Stimulated activated CD8-positive, alpha-beta memory T cell treated with anti-CD3 and anti-CD28 coated beads, Interleukin-15, amount 100 ng/mL, for 4 hours (primary cell): Measurements from ENCODE around the gene TCN2.
"Not testable (repeated sequence)": the region's sequence is repeated elsewhere in the genome, so short reads cannot be mapped to it uniquely, and the experiment has no call there.

ENCODE experiments used
- DNase-seq, 2 donors: peaks; one replicate each; pipeline ENCODE4 v3.0.0-alpha.2; 2020; ENCODE audit warnings: low read depth in 2 of 2

TCN2 gene

GRCh38 chr22:30575859-30576258 lies 31.1 kb upstream of the TCN2 start:
- no peak for DNase-seq

GRCh38 chr22:30578481-30578880 lies 28.5 kb upstream of the TCN2 start:
- DNase-seq, result no peak

- no peak for DNase-seq
Measured at GRCh38 chr22:30580896-30581295, 26.1 kb upstream of the TCN2 start.

- no peak for DNase-seq
Measured at GRCh38 chr22:30582051-30582450, 24.9 kb upstream of the TCN2 start.

DNA sequence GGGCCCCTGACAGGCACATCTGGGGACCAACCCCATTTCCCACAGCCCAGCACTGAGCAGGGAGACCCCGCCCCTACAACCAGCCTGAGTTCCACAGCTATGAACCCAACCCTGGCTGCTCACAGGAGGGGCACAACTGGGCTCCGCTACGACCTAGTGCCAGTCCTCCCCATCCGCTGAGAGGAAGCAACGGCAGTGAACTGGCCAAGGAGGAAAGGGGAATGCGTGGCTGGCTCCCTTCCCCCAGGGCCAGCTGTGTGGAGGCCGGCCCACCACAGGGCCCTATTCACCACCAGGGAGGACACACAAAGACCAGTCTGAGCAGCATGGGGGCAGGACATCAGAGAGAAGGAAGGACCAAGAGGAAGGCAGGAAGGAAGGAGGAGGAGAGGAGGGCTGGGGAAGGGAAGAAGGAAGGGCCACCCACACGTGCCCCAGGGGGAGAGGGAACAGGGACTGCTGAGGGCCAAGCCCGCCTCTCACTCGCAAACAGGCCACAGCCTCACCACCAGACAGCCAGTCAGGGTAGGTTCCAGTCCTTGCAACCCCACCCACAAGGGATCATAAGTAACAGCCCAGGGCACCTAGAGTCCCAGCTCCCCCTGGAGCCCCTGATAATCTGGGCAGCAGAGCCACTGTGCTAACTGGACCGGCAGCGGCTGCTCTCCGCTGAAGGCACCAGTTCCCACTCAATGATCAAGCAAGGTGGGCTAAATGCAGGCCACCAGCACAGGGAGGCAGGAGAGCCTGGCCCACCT lies 24.0 kb upstream of the TCN2 start:
- DNase-seq, result no peak

- DNase-seq, result no peak
Measured at GRCh38 chr22:30584441-30584840, 22.5 kb upstream of the TCN2 start.

GRCh38 chr22:30586414-30586813 lies 20.6 kb upstream of the TCN2 start:
- DNase-seq, result no peak

GRCh38 chr22:30591191-30591587 lies 15.8 kb upstream of the TCN2 start:
- DNase-seq, result no peak

GRCh38 chr22:30591588-30592359 lies 15.2 kb upstream of the TCN2 start, which contains the start of gene PES1:
PES1 (minus strand) TSS chr22:30591910; CDS start chr22:30591833, 77 bp downstream.
- DNase-seq, result peak; percentile 88 to 93

GRCh38 chr22:30592360-30592713 lies 14.6 kb upstream of the TCN2 start:
- DNase-seq, result not testable (repeated sequence)

DNA sequence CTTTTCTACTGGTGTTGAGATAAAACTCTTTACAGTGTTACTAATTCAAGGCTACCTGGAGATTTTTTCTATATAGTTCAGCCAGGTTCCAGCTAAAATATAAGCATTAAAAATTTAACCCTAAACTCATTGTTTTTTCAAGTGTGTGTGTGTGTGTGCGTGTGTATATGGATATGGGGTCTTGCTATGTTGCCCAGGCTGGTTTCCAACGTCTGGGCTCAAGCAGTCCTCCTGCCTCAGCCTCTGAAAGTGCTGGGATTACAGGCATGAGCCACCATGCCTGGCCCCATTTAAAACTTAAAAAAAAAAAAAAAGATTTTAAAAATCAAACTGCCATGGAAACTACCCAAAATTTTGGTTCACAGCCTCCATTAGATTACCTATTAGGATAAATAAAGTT lies 10.8 kb upstream of the TCN2 start:
- no peak for DNase-seq

DNA sequence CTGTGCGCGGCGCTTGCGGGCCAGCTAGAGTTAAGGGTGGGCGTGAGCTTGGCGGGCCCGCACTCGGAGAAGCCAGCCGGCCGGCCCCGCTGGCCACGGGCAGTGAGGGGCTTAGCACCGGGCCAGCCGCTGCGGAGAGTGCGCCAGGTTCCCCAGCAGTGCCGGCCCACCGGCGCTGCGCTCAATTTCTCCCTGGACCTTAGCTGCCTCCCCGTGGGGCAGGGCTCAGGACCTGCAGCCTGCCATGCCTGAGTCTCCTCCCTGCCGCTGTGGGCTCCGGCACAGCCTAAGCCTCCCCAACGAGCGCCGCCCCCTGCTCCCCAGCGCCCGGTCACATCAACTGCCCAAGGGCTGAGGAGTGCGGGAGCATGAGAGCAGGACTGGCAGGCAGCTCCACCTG lies 10.1 kb upstream of the TCN2 start:
- DNase-seq, result no peak

DNA sequence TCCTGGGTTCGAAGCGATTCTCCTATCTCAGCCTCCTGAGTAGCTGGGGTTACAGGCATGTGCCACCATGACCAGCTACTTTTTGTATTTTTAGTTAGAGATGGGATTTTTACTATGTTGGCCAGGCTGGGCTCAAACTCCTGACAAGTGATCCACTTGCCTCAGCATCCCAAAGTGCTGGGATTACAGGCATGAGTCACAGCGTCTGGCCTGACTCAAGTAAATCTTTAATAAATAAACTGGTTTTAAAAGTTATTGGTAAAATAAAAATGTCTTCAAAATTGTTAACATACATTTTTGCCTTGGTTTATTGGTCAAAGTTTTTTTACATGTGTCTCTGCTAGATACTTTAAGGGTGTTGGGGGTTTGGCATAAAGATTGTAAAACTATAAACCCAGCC lies 8.0 kb upstream of the TCN2 start:
- no peak for DNase-seq

- DNase-seq, result no peak
Measured at GRCh38 chr22:30600921-30601320, 6.1 kb upstream of the TCN2 start.

DNA sequence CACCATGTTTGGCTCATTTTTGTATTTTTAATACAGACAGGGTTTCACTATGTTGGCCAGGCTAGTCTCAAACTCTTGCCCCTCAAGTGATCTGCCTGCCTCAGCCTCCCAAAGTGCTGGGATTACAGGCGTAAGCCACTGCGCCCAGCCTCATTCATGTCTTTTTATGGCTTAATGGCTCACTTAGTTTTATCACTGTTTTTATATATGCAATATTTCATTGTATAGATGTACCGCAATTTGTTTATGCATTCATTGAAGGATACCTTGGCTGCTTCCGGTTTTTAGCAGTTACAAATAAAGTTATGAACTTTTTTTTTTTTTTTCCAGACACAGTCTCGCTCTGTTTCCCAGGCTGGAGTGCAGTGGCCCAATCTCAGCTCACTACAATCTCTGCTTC lies 5.5 kb upstream of the TCN2 start:
- no peak for DNase-seq

- no peak for DNase-seq
Measured at GRCh38 chr22:30602049-30602448, 4.9 kb upstream of the TCN2 start.

DNA sequence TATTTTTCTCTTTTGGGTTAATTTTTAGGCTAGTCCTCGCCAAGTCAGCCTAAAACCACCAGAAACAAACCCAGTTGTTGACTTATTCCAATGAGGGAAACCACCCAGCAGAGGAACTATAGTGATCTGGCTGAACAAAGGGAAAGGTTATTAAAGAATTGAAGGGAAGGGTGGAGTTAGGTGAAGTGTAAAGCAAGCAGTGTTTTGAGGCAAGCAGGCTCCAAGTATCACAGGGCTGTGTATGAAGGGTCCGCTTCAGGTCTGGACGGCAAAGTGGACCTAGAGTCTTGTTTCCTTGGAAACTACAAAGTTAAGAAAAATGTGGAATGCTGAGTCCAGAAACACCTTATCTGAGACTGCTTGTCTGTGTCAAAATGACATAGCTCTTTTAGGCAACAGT lies 3.2 kb upstream of the TCN2 start:
- no peak for DNase-seq

- DNase-seq, result no peak
Measured at GRCh38 chr22:30604723-30605122, 2.3 kb upstream of the TCN2 start.

DNA sequence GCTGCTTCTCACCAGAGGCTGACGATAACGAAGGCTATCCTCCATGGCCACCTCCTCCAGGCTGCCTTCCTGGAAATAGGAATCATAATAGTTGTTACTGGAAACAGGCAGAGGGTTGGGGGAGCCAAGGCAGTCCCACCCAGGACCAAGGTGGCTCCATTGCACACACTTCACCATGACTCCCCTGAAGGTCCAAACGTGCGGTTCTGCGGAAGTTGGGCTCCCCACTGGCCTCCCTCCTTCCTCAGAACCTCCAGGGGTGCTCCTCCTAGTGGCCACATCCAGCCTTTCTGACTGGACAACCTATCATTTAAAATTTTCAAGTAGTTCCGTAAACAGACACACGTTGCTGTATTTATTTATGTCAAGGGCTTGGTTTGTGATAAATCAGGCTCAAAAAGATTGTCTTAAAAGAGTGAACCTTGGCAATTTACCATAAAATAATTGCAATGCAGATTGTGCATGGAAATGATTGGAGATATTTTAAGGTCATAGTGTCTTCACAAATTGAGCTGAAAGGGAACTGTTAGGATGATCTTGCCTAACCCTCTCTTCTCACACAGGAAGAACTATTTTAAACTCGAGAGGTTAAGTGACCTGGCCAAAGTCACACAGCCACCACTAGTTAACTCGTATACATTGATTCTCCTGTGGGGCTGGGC lies 1.4 kb upstream of the TCN2 start:
- no peak for DNase-seq

GRCh38 chr22:30607300-30607930 lies 441 bp downstream of the TCN2 start:
- DNase-seq, result no peak

- no peak for DNase-seq
Measured at GRCh38 chr22:30607939-30608338, 965 bp downstream of the TCN2 start.
